ENCODE data around the gene SLC12A4. TPM values are rescaled to one million over a fixed set of nuclear protein-coding genes. Genes with fewer than 3 reads are reported as not detected.
A peak's percentile ranks its signal among the peaks of the same experiment; 100 is the strongest.

The SLC12A4 gene
- total and polyA plus RNA-seq, 2 of the 13 experiments (the other 11 are each of a cell fraction or from before 2014, with no cell fraction given), result 65.1 to 84.3 TPM

- TF ChIP-seq PBX3 (CRISPR knock-in tag; IDR thresholded peaks at IDR 0.05; ENCODE audit: borderline replicate concordance) (peak; percentile 87; the same call in 1 of the 2 replicates), RNF2 (conservative IDR thresholded peaks at IDR 0.05; ENCODE audit: low read depth) (0 out of 2 replicates have a peak, but pooled peaks have one; percentile 33), ZFP82 (CRISPR knock-in tag; IDR thresholded peaks at IDR 0.05; ENCODE audit: borderline replicate concordance) (no peak; the same call in 1 of the 2 replicates), ZNF644 (CRISPR knock-in tag; IDR thresholded peaks at IDR 0.05; ENCODE audit: low read depth) (no peak), ZNF513 (CRISPR knock-in tag; conservative IDR thresholded peaks at IDR 0.05) (peak; percentile 74; the same call in 1 of the 2 replicates), SP1 (IDR thresholded peaks at IDR 0.05) (no peak), SP1 (CRISPR knock-in tag; IDR thresholded peaks at IDR 0.05) (peak; percentile 61; the same call in 1 of the 2 replicates), ELF4 (CRISPR knock-in tag; IDR thresholded peaks at IDR 0.05; ENCODE audit: borderline replicate concordance) (peak; percentile 2; the same call in 1 of the 2 replicates), ZNF552 (CRISPR knock-in tag; IDR thresholded peaks at IDR 0.05; ENCODE audit: borderline replicate concordance) (no peak; the same call in none of the 2 replicates), RARG (CRISPR knock-in tag; IDR thresholded peaks at IDR 0.05; ENCODE audit: low read depth) (no peak), THYN1 (CRISPR knock-in tag; IDR thresholded peaks at IDR 0.05; ENCODE audit: borderline replicate concordance, low read depth) (no peak), CERS6 (CRISPR knock-in tag; IDR thresholded peaks at IDR 0.05) (no peak), TAF1 (CRISPR knock-in tag; IDR thresholded peaks at IDR 0.05) (peak; percentile 97), ZFP90 (CRISPR knock-in tag; IDR thresholded peaks at IDR 0.05; ENCODE audit: borderline replicate concordance) (peak; percentile 93), ZNF343 (CRISPR knock-in tag; IDR thresholded peaks at IDR 0.05) (peak; percentile 71; the same call in 1 of the 2 replicates), IRX3 (CRISPR knock-in tag; IDR thresholded peaks at IDR 0.05; ENCODE audit: borderline replicate concordance, low read depth) (peak; percentile 86), ZNF557 (CRISPR knock-in tag; IDR thresholded peaks at IDR 0.05) (0 out of 2 replicates have a peak, but pooled peaks have one; percentile 85), MBNL3 (CRISPR knock-in tag; conservative IDR thresholded peaks at IDR 0.05) (no peak), ZNF17 (CRISPR knock-in tag; IDR thresholded peaks at IDR 0.05) (no peak), FOXK2 (IDR thresholded peaks at IDR 0.05) (peak; percentile 59; the same call in 1 of the 2 replicates), ZNF567 (CRISPR knock-in tag; IDR thresholded peaks at IDR 0.05; ENCODE audit: borderline replicate concordance) (0 out of 2 replicates have a peak, but pooled peaks have one; percentile 53), ZNF484 (CRISPR knock-in tag; IDR thresholded peaks at IDR 0.05; ENCODE audit: borderline replicate concordance, low read depth) (0 out of 2 replicates have a peak, but pooled peaks have one; percentile 56), HMG20B (CRISPR knock-in tag; conservative IDR thresholded peaks at IDR 0.05) (0 out of 2 replicates have a peak, but pooled peaks have one; percentile 56), RXRA (CRISPR knock-in tag; IDR thresholded peaks at IDR 0.05) (peak; percentile 50), SOX13 (IDR thresholded peaks at IDR 0.05) (no peak), SOX13 (CRISPR knock-in tag; conservative IDR thresholded peaks at IDR 0.05 in 1 of 2, IDR thresholded peaks at IDR 0.05 in 1 of 2) (0 out of 4 replicates have a peak, but pooled peaks of 1 of the 2 experiments have one; percentile 9), ELF1 (CRISPR knock-in tag; IDR thresholded peaks at IDR 0.05) (peak; percentile 93), ERF (CRISPR knock-in tag; IDR thresholded peaks at IDR 0.05) (peak; percentile 91)
Measured at GRCh38 chr16:67935402-67936123, 32.9 kb downstream of the SLC12A4 start (continued).
